Measurements from ENCODE around the gene ACOX1.

The ACOX1 gene

GRCh38 chr17:75920045-75920560 lies 58.9 kb downstream of the ACOX1 start:
- Histone ChIP-seq H3K27ac (ENCODE audit: low read depth, low read length) (no peak overlapping the region), H3K27me3 (ENCODE audit: control insufficient read depth, low read length) (no peaks in the 10 kb centered on the region), H3K4me2 (ENCODE audit: low read length) (no peak overlapping the region), H4K20me1 (ENCODE audit: control insufficient read depth, insufficient read depth, low read depth, low read length) (no peaks in the 10 kb centered on the region), H3K79me2 (ENCODE audit: control insufficient read depth, low read length) (no peaks in the 10 kb centered on the region), H3F3A (ENCODE audit: control insufficient read depth, insufficient read depth) (no peaks in the 10 kb centered on the region), H3K4me1 (ENCODE audit: control insufficient read depth, low read length) (no peaks in the 10 kb centered on the region), H3K36me3 (ENCODE audit: control insufficient read depth, low read length) (no peaks in the 10 kb centered on the region; the same call in 1 of the 2 replicates), H3K9me3 (ENCODE audit: control insufficient read depth, insufficient read depth, low read length) (no peaks in the 10 kb centered on the region), H3K4me3 (ENCODE audit: low read length) (no peak overlapping the region), H3K9me2 (replicated peaks; ENCODE audit: control insufficient read depth, low read length) (no peaks in the 10 kb centered on the region)
- TF ChIP-seq CTCF (IDR thresholded peaks at IDR 0.05; ENCODE audit: low read depth, low read length, poor library complexity, severe bottlenecking): no peak
- no peak for TF ChIP-seq EZH2phosphoT487 (IDR thresholded peaks at IDR 0.05; ENCODE audit: borderline replicate concordance, low read length)

GRCh38 chr17:75919611-75920010 lies 59.4 kb downstream of the ACOX1 start:
- H3K9me3 ChIP-seq (ENCODE audit: control insufficient read depth, insufficient read depth, low read length): no peaks in the 10 kb centered on the region
- no peak overlapping the region for H3K4me3 ChIP-seq (ENCODE audit: low read length)
- H3K4me1 ChIP-seq (ENCODE audit: control insufficient read depth, low read length): no peaks in the 10 kb centered on the region
- no peaks in the 10 kb centered on the region for H3K79me2 ChIP-seq (ENCODE audit: control insufficient read depth, low read length)
- TF ChIP-seq EZH2phosphoT487 (IDR thresholded peaks at IDR 0.05; ENCODE audit: borderline replicate concordance, low read length): no peak
- no peak for TF ChIP-seq CTCF (IDR thresholded peaks at IDR 0.05; ENCODE audit: low read depth, low read length, poor library complexity, severe bottlenecking)
- no peak overlapping the region for H3K4me2 ChIP-seq (ENCODE audit: low read length)
- no peak overlapping the region for H3K27ac ChIP-seq (ENCODE audit: low read depth, low read length)
- no peaks in the 10 kb centered on the region; the same call in 1 of the 2 replicates for H3K36me3 ChIP-seq (ENCODE audit: control insufficient read depth, low read length)
- no peaks in the 10 kb centered on the region for H3K27me3 ChIP-seq (ENCODE audit: control insufficient read depth, low read length)
- H3K9me2 ChIP-seq (replicated peaks; ENCODE audit: control insufficient read depth, low read length): no peaks in the 10 kb centered on the region
- H3F3A ChIP-seq (ENCODE audit: control insufficient read depth, insufficient read depth): no peaks in the 10 kb centered on the region
- no peaks in the 10 kb centered on the region for H4K20me1 ChIP-seq (ENCODE audit: control insufficient read depth, insufficient read depth, low read depth, low read length)

GRCh38 chr17:75917917-75918445 lies 61.0 kb downstream of the ACOX1 start:
- Histone ChIP-seq H3K9me3 (ENCODE audit: control insufficient read depth, insufficient read depth, low read length) (no peaks in the 10 kb centered on the region), H4K20me1 (ENCODE audit: control insufficient read depth, insufficient read depth, low read depth, low read length) (no peaks in the 10 kb centered on the region), H3K9me2 (replicated peaks; ENCODE audit: control insufficient read depth, low read length) (no peaks in the 10 kb centered on the region), H3K4me2 (ENCODE audit: low read length) (no peak overlapping the region), H3K27me3 (ENCODE audit: control insufficient read depth, low read length) (no peaks in the 10 kb centered on the region), H3F3A (ENCODE audit: control insufficient read depth, insufficient read depth) (no peaks in the 10 kb centered on the region), H3K4me1 (ENCODE audit: control insufficient read depth, low read length) (no peaks in the 10 kb centered on the region), H3K36me3 (ENCODE audit: control insufficient read depth, low read length) (no peaks in the 10 kb centered on the region; the same call in 1 of the 2 replicates), H3K27ac (ENCODE audit: low read depth, low read length) (no peak overlapping the region), H3K4me3 (ENCODE audit: low read length) (no peak overlapping the region), H3K79me2 (ENCODE audit: control insufficient read depth, low read length) (no peaks in the 10 kb centered on the region)
- TF ChIP-seq EZH2phosphoT487 (IDR thresholded peaks at IDR 0.05; ENCODE audit: borderline replicate concordance, low read length): no peak
- no peak for TF ChIP-seq CTCF (IDR thresholded peaks at IDR 0.05; ENCODE audit: low read depth, low read length, poor library complexity, severe bottlenecking)
